ENCODE measurements around the gene NR4A3. TPM values are rescaled to one million over a fixed set of nuclear protein-coding genes. Genes with fewer than 3 reads are reported as not detected.

Gene NR4A3
- total and polyA plus RNA-seq, 2 of the 13 experiments (the other 11 are each of a cell fraction or from before 2014, with no cell fraction given) = 0.02 to 0.09 TPM

GRCh38 chr9:99906403-99907207 lies 84.9 kb downstream of the NR4A3 start, which contains the start of gene STX17 (continued):
- TF ChIP-seq STAT5B (CRISPR knock-in tag; IDR thresholded peaks at IDR 0.05) (0 out of 2 replicates have a peak, but pooled peaks have one; percentile 63), RNF2 (conservative IDR thresholded peaks at IDR 0.05; ENCODE audit: low read depth) (peak; percentile 66; the same call in 1 of the 2 replicates), NFYB (CRISPR knock-in tag; IDR thresholded peaks at IDR 0.05) (0 out of 2 replicates have a peak, but pooled peaks have one; percentile 8), TOPORS (CRISPR knock-in tag; IDR thresholded peaks at IDR 0.05) (peak; percentile 72; the same call in 1 of the 2 replicates), HINFP (CRISPR knock-in tag; IDR thresholded peaks at IDR 0.05; ENCODE audit: low read depth) (peak; percentile 99), TFAP4 (IDR thresholded peaks at IDR 0.05; ENCODE audit: borderline replicate concordance, low read depth) (no peak; the same call in 1 of the 2 replicates), SYNCRIP (IDR thresholded peaks at IDR 0.05; ENCODE audit: insufficient read depth, low read depth, low read length) (no peak), ZNF558 (CRISPR knock-in tag; IDR thresholded peaks at IDR 0.05; ENCODE audit: borderline replicate concordance) (peak; percentile 73; the same call in 1 of the 2 replicates), ZBTB10 (CRISPR knock-in tag; IDR thresholded peaks at IDR 0.05; ENCODE audit: borderline replicate concordance) (peak; percentile 73; the same call in 1 of the 2 replicates), FOXK1 (CRISPR knock-in tag; IDR thresholded peaks at IDR 0.05; ENCODE audit: borderline replicate concordance, low read depth) (no peak; the same call in 1 of the 2 replicates), DMTF1 (CRISPR knock-in tag; IDR thresholded peaks at IDR 0.05) (no peak), MIER2 (CRISPR knock-in tag; IDR thresholded peaks at IDR 0.05) (no peak), ZBTB14 (CRISPR knock-in tag; IDR thresholded peaks at IDR 0.05) (peak; percentile 38; the same call in 1 of the 2 replicates), ZNF10 (CRISPR knock-in tag; IDR thresholded peaks at IDR 0.05; ENCODE audit: borderline replicate concordance, low read depth) (no peak), ZHX1 (CRISPR knock-in tag; IDR thresholded peaks at IDR 0.05; ENCODE audit: low read depth) (no peak)

Measured in HepG2 (cell line).